Activated naive CD8-positive, alpha-beta T cell treated with anti-CD3 and anti-CD28 coated beads, Interleukin-2, amount 10 ng/mL, durations not matched to agents 7 days and 5 days (primary cell): ENCODE measurements around the gene TMEM222. TPM values are rescaled to one million over a fixed set of nuclear protein-coding genes. Genes with fewer than 3 reads are reported as not detected.

Source experiments
- ATAC-seq: fragments of 150-1000 bp; cut with Tn5 transposase; one replicate; pipeline ENCODE4 v1.10.0; 2021; ENCODE audit warnings: low read depth, moderate library complexity
- POLR2A ChIA-PET: fragments of 350-600 bp; sonication (Branson Sonifier 250); formaldehyde crosslinking; loops from one replicate; lab custom pipeline; 2021; ENCODE audit warnings: antibody characterized with exemption; lab: Charles Lee
- DNase-seq: peaks from one replicate; pipeline ENCODE4 v3.0.0; 2021
- H3K27ac Mint-ChIP-seq: one replicate; pipeline ENCODE4 v1.8.0; 2022; ENCODE audit warnings: mild to moderate bottlenecking, mixed read lengths
- H3K27me3 Mint-ChIP-seq: one replicate; pipeline ENCODE4 v1.8.0; 2022; ENCODE audit warnings: mild to moderate bottlenecking, moderate library complexity, mixed read lengths
- H3K36me3 Mint-ChIP-seq: one replicate; pipeline ENCODE4 v1.8.0; 2021; ENCODE audit warnings: mild to moderate bottlenecking, mixed read lengths
- H3K4me1 Mint-ChIP-seq: one replicate; pipeline ENCODE4 v1.8.0; 2021; ENCODE audit warnings: mixed read lengths
- H3K4me3 Mint-ChIP-seq: one replicate; pipeline ENCODE4 v1.8.0; 2022; ENCODE audit warnings: mild to moderate bottlenecking, moderate library complexity, mixed read lengths
- H3K9me3 Mint-ChIP-seq: one replicate; pipeline ENCODE4 v1.8.0; 2021; ENCODE audit warnings: mixed read lengths
- total RNA-seq, 2 experiments: library from RNA; stranded (reverse); gene quantifications; one replicate each; pipeline ENCODE4 v1.2.3, GENCODE V29; 2021

TMEM222 gene
- total RNA-seq, 2 experiments from 2014 or later: 35.8 to 40.4 TPM

- Mint-ChIP-seq H3K27me3 (peaks cover 6% of the 10 kb centered on the region), H3K4me1 (peaks cover 27% of the 10 kb centered on the region), H3K36me3 (no peaks in the 10 kb centered on the region), H3K27ac (no peak overlapping the region), H3K4me3 (no peak overlapping the region), H3K9me3 (no peaks in the 10 kb centered on the region)
- DNase-seq (no peak), ATAC-seq (no peak)
- POLR2A ChIA-PET: interaction anchor here (0.6 to 3.6 kb wide), 10 partner anchors 8 to 247 kb away, joined by 3 to 23 read pairs (median 4); partner anchors contain the start of genes MAP3K6 and SYTL1
Observed at GRCh38 chr1:27358038-27358927, 36.3 kb downstream of the TMEM222 start.

GRCh38 chr1:27358928-27359313 is 37.0 kb downstream of the TMEM222 start:
- H3K4me3 Mint-ChIP-seq: peak overlapping the region; percentile 1

GRCh38 chr1:27359822-27360158 is 37.8 kb downstream of the TMEM222 start:
- H3K9me3 Mint-ChIP-seq: no peaks in the 10 kb centered on the region
- H3K27me3 Mint-ChIP-seq: peaks cover 6% of the 10 kb centered on the region
- peak overlapping the region; percentile 61 for H3K27ac Mint-ChIP-seq
- POLR2A ChIA-PET: interaction anchor here (1.0 to 1.6 kb wide), 2 partner anchors 15 to 18 kb away, joined by 3 to 4 read pairs; partner anchors contain the start of gene SYTL1
- no peaks in the 10 kb centered on the region for H3K36me3 Mint-ChIP-seq
- ATAC-seq (no peak), DNase-seq (no peak)
- H3K4me1 Mint-ChIP-seq: peaks cover 31% of the 10 kb centered on the region
- peak overlapping the region; percentile 63 for H3K4me3 Mint-ChIP-seq

More at GRCh38 chr1:27358928-27359313, 37.0 kb downstream of the TMEM222 start:
- Mint-ChIP-seq H3K9me3 (no peaks in the 10 kb centered on the region), H3K36me3 (no peaks in the 10 kb centered on the region), H3K27me3 (peaks cover 6% of the 10 kb centered on the region), H3K27ac (peak overlapping the region; percentile 17), H3K4me1 (peaks cover 31% of the 10 kb centered on the region)
- DNase-seq: no peak
- no peak for ATAC-seq
- POLR2A ChIA-PET: interaction anchor here (0.6 to 3.6 kb wide), 4 partner anchors 14 to 17 kb away, joined by 3 to 23 read pairs (median 4); partner anchors contain the start of gene SYTL1

- H3K9me3 Mint-ChIP-seq: no peaks in the 10 kb centered on the region
- peaks cover 35% of the 10 kb centered on the region for H3K4me1 Mint-ChIP-seq
- POLR2A ChIA-PET: interaction anchor here (1.0 to 1.6 kb wide), 2 partner anchors 15 to 18 kb away, joined by 3 to 4 read pairs; partner anchors contain the start of gene SYTL1
- peak; percentile 65 for DNase-seq
- peak overlapping the region; percentile 63 for H3K4me3 Mint-ChIP-seq
- peak overlapping the region; percentile 61 for H3K27ac Mint-ChIP-seq
- H3K36me3 Mint-ChIP-seq: no peaks in the 10 kb centered on the region
- peak; percentile 4 for ATAC-seq
- H3K27me3 Mint-ChIP-seq: peaks cover 6% of the 10 kb centered on the region
Observed at GRCh38 chr1:27360159-27361043, 38.4 kb downstream of the TMEM222 start.

GRCh38 chr1:27361044-27361402 is 39.1 kb downstream of the TMEM222 start:
- ATAC-seq (no peak), DNase-seq (no peak)
- Mint-ChIP-seq H3K9me3 (no peaks in the 10 kb centered on the region), H3K4me3 (peak overlapping the region; percentile 19), H3K4me1 (peaks cover 34% of the 10 kb centered on the region), H3K36me3 (no peaks in the 10 kb centered on the region), H3K27ac (no peak overlapping the region), H3K27me3 (peaks cover 6% of the 10 kb centered on the region)
- POLR2A ChIA-PET: no interaction called here

GRCh38 chr1:27361553-27361952 is 39.6 kb downstream of the TMEM222 start:
- H3K27me3 Mint-ChIP-seq: peaks cover 6% of the 10 kb centered on the region
- ATAC-seq: no peak
- H3K4me1 Mint-ChIP-seq: peaks cover 30% of the 10 kb centered on the region
- DNase-seq: no peak
- H3K27ac Mint-ChIP-seq: no peak overlapping the region
- H3K36me3 Mint-ChIP-seq: no peaks in the 10 kb centered on the region
- no peak overlapping the region for H3K4me3 Mint-ChIP-seq
- POLR2A ChIA-PET: no interaction called here
- H3K9me3 Mint-ChIP-seq: no peaks in the 10 kb centered on the region

- DNase-seq (no peak), ATAC-seq (no peak)
- H3K4me3 Mint-ChIP-seq: no peak overlapping the region
- H3K27ac Mint-ChIP-seq: peak overlapping the region; percentile 7
- POLR2A ChIA-PET: no interaction called here
- no peaks in the 10 kb centered on the region for H3K36me3 Mint-ChIP-seq
- no peaks in the 10 kb centered on the region for H3K9me3 Mint-ChIP-seq
- peaks cover 5% of the 10 kb centered on the region for H3K27me3 Mint-ChIP-seq
- peaks cover 34% of the 10 kb centered on the region for H3K4me1 Mint-ChIP-seq
Observed at GRCh38 chr1:27363766-27364695, 42.1 kb downstream of the TMEM222 start.

GRCh38 chr1:27364696-27365371 is 42.9 kb downstream of the TMEM222 start:
- peaks cover 2% of the 10 kb centered on the region for H3K27me3 Mint-ChIP-seq
- peaks cover 35% of the 10 kb centered on the region for H3K4me1 Mint-ChIP-seq
- ATAC-seq: no peak
- no peak for DNase-seq
- POLR2A ChIA-PET: interaction anchor here (0.6 to 2.8 kb wide), 8 partner anchors 7 to 330 kb away, joined by 3 to 15 read pairs (median 5); no protein-coding TSS in a partner anchor
- H3K4me3 Mint-ChIP-seq: peak overlapping the region; percentile 86
- H3K36me3 Mint-ChIP-seq: no peaks in the 10 kb centered on the region
- H3K27ac Mint-ChIP-seq: peak overlapping the region; percentile 84
- no peaks in the 10 kb centered on the region for H3K9me3 Mint-ChIP-seq

- Mint-ChIP-seq H3K9me3 (no peaks in the 10 kb centered on the region), H3K4me1 (peaks cover 34% of the 10 kb centered on the region), H3K36me3 (no peaks in the 10 kb centered on the region), H3K27ac (peak overlapping the region; percentile 84), H3K4me3 (peak overlapping the region; percentile 86), H3K27me3 (no peaks in the 10 kb centered on the region)
- ATAC-seq (peak; percentile 59), DNase-seq (peak; percentile 80)
- POLR2A ChIA-PET: interaction anchor here (0.6 to 2.8 kb wide), 11 partner anchors 8 to 480 kb away, joined by 3 to 15 read pairs (median 5); no protein-coding TSS in a partner anchor
Observed at GRCh38 chr1:27365372-27366112, 43.6 kb downstream of the TMEM222 start.

GRCh38 chr1:27366113-27366410 is 44.1 kb downstream of the TMEM222 start:
- no peaks in the 10 kb centered on the region for H3K36me3 Mint-ChIP-seq
- H3K27ac Mint-ChIP-seq: peak overlapping the region; percentile 84
- POLR2A ChIA-PET: interaction anchor here (0.6 to 2.8 kb wide), 10 partner anchors 9 to 480 kb away, joined by 4 to 15 read pairs (median 5); partner anchors contain the start of gene SYTL1
- H3K4me3 Mint-ChIP-seq: peak overlapping the region; percentile 86
- no peaks in the 10 kb centered on the region for H3K27me3 Mint-ChIP-seq
- peak; percentile 68 for ATAC-seq
- DNase-seq: peak; percentile 83
- H3K9me3 Mint-ChIP-seq: no peaks in the 10 kb centered on the region
- H3K4me1 Mint-ChIP-seq: peaks cover 34% of the 10 kb centered on the region

GRCh38 chr1:27366411-27367159 is 44.6 kb downstream of the TMEM222 start, which contains the start of gene MAP3K6:
Gene MAP3K6, minus strand, starts transcription at chr1:27366961. Its CDS starts 364 bp downstream, at chr1:27366597.
- Mint-ChIP-seq H3K4me3 (peak within 1 kb of the TSS; percentile 86), H3K4me1 (peaks cover 34% of the 10 kb centered on the region), H3K9me3 (no peaks in the 10 kb centered on the region), H3K27ac (peak within 1 kb of the TSS; percentile 84), H3K27me3 (no peaks in the 10 kb centered on the region), H3K36me3 (no peaks in the 10 kb centered on the region)
- ATAC-seq: peak; percentile 55
- peak; percentile 77 for DNase-seq
- POLR2A ChIA-PET: interaction anchor here (0.5 to 2.8 kb wide), 8 partner anchors 9 to 479 kb away, joined by 3 to 15 read pairs (median 4); partner anchors contain the start of gene SYTL1
